ENCODE results near the gene ZFP92.
"Not testable (repeated sequence)": the region's sequence is repeated elsewhere in the genome, so short reads cannot be mapped to it uniquely, and the experiment has no call there.

The ZFP92 gene

GRCh38 chrX:153411255-153411987, at the start of gene ZFP92:
ZFP92 (plus strand) TSS chrX:153411472; CDS start chrX:153418323, 6,851 bp downstream.
- DNase-seq = no peak

DNA sequence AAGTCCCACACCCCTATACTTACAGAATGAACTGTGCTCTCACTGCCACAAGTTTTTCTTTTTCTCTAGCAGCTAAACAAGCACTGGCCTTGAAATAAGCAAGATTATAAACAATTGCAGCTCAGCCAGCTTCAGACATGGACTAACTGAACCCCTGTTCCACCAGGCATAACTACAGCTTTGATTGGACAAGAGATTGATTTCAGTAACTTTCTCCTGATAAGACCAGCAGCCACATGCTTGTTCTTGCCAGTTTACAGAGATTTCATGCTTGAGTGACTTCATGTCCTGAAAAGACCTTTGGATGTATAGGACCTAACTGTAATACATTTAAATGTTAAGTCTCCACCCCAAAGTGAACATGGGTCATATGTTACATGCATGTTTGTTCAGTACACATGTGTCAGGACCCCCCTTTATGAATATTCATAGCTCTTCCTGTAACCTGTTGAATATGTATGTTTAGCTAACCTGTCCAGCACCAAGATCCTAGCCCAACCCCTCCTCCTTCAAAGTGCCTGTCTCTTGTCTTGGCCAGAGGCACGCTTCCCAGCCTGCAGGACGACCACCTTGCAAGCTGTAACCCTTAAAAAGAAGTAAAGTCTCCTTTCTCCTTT, 49.4 kb upstream of the ZFP92 start:
- no peak for DNase-seq

DNA sequence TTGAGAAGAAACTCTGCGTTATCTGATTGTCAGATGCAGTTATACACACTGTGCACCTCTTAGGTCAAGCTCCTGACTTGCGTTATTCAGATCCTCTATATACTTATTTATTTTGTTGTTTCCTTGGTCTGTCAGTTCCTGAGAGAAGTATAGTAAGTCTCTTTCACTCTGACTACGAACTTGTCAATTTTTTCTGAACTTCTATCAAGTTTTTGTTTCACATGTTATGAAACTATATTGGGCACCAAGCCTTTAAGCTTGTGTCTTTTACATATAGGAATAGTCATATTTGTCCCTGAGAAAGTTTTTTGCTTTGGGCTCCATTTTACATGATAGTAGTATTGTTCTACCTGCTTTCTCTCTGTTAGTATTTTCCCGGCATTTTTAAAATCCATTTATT, 45.6 kb upstream of the ZFP92 start:
- DNase-seq = no peak

DNA sequence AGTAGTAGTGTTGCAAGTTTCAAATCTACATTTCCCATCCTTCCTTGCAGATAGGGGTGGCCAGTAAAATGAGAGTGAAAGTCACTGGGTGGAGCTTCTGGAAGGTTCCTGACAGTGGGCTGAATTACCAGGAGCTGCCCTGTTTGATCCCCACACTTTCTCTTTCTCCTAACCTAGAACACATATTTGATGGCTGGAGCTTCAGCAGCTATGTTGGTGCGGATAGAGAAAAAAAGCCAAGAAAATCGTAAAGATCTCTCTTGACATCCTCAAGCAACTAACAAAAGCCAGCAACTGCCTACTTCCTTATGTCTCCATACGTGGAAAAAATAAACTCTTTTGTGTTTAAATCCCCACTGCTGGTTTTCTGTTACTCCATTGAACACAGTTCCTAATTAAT, 45.2 kb upstream of the ZFP92 start:
- no peak for DNase-seq

- no peak for DNase-seq
Observed at GRCh38 chrX:153366878-153367538, 44.3 kb upstream of the ZFP92 start.

GRCh38 chrX:153370293-153371055, 40.8 kb upstream of the ZFP92 start:
- DNase-seq = no peak

DNA sequence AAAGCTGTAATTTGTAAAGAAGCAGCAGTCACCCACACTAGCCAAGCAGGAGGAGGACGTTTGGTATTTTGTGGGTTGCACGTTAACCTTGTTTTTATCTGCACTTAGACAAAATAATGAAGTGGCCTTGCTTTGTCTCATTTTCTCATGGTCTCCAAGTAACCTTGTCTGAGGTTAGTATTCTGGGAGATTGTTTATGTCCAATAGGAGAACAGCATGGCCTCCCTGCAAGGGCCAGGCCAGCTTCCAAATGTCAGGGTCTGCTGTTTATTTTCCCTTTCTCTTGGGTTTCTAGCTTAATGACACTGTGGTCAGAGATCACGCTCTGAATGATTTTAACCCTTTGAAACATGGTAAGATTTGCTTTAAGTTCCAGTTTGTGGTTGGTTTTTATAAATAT, 40.0 kb upstream of the ZFP92 start:
- DNase-seq = no peak

DNA sequence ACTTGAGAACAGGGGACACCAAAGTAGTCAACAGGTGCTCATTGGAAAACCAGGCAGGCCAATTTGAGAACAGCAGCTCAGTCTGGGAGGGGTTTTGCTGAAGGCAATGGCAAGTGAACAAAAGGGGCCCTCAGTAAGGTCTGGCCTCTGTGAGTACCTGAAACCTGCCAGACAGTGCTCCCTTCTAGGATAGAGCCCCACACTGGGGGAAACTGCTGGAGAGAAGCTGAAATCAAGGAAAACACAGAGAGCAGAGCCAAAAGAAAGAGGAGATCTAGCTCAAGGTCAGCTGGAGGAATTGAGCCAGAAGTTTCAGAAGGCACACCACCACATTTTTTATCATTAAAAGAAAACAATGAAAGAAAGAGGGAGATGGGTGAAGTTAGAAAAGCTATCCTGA, 38.3 kb upstream of the ZFP92 start:
- no peak for DNase-seq

GRCh38 chrX:153374426-153374825, 36.8 kb upstream of the ZFP92 start:
- no peak for DNase-seq

DNA sequence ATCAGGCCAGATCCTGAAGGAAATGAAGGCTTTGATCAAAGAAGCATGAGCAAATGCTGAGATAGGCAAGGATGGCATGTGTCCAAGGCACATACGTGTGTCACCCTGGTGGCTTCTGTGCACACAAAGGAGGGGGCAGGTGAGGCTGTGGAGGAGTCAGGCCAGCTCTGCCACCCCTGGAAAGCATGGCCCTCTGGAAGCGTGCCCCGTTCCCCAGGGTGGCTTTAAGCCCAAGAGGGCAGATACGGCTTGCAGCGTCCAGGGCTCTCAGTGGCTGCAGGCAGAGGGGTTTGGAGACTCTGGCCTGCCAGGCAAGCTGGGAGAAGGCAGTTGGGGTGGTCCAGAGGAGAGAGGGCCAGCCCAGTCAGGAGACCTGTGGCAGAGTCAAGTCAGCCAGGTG, 35.7 kb upstream of the ZFP92 start:
- no peak for DNase-seq

GRCh38 chrX:153377727-153378126, 33.5 kb upstream of the ZFP92 start:
- no peak for DNase-seq

- DNase-seq = no peak
Observed at GRCh38 chrX:153378607-153379006, 32.7 kb upstream of the ZFP92 start.

DNA sequence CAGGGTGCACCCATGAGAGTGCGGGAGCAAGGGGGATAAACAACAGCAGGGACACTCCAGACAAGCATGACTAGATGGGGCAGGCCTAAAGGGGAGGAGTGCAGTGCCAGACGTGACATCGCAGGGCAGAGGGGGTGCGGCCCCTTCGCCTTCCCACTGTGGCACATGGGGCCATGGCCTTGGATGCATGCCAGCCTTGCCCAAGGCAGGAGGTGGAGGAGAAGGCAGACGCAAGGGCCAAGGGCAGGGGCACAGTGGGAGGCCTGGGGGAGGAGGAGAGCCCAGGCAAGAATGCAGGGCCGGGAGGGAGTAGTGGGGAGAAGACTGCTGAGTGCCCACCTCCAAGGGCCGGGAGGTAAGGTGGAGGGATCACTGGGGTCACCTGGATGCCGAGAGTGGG, 31.8 kb upstream of the ZFP92 start:
- no peak for DNase-seq

DNA sequence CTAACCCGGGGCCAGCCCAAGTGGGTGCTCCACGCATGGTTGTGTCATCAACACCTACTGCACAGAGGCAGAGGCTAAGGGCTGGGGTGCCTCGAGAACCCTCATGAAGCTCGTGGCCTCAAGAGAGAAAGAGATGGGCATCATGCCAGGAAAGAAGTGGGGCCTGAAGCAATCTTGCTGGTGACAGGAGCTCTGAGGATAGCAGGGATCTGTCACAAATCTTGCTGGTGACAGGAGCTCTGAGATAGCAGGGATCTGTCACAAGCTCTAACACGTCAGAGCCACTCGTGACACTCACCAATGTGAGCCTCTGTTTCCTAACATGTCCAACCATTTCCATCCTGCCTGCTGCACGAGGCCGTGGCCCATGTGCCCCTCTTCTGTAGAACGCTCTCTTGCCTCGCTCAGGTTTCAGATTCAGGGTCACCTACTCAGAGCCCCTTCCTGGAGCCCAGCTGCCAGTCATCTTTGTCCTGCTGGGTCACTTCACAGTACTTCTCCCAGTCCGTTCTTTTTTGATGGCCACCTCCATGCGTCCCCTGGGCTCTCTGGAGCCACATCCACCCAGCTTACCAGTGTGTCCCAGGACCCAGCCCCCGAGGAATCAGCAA, 31.2 kb upstream of the ZFP92 start:
- DNase-seq = no peak

- no peak for DNase-seq
Observed at GRCh38 chrX:153380691-153381090, 30.6 kb upstream of the ZFP92 start.

GRCh38 chrX:153381684-153382532, 29.4 kb upstream of the ZFP92 start:
- peak in 1 of 2 donors; percentile 15 for DNase-seq

GRCh38 chrX:153382563-153383482, 28.4 kb upstream of the ZFP92 start:
- DNase-seq = no peak

GRCh38 chrX:153384390-153384789, 26.9 kb upstream of the ZFP92 start:
- no peak for DNase-seq

DNA sequence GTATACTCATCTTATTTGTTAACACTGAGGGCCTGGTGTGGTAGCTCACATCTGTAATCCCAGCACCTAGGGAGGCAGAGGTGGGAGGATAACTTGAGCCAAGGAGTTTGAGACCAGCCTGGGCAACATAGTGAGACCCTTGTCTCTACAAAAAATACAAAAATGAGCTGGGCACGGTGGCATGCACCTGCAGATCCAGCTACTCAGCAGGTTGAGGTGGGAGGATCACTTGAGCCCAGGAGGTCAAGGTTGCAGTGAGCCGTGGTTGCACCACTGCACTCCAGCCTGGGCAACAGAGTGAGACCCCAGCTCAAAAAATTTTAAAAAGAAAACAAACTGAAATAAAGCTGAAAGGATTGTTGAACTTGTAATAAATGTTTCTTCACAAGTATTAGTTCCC, 26.3 kb upstream of the ZFP92 start:
- DNase-seq = not testable (repeated sequence)

GRCh38 chrX:153386097-153386496, 25.2 kb upstream of the ZFP92 start:
- no peak for DNase-seq

DNA sequence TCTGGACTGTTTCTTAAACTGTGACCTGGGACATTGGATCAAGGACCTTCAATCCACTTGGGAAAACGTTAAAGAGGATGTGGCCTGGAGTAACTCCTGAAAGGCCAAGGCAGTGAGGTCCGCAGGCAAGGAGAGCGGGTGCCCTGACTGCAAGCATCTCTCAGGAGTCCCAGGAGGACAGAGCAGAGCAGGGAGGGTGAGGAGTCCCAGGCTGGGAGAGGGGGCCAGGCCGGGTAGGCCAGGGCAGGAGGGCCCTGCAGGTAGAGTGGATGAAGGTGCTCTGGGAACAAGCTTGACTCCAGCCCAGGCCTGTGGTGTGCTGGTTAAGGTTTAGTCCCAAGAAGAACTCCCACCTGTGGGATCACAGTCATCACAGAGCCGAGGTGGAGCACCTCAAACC, 23.9 kb upstream of the ZFP92 start:
- no peak for DNase-seq

Data from bone marrow (tissue), 2 donors.